HG03442 (cell line): ENCODE data around the gene IL1R2.

Source experiments
- ATAC-seq: cut with Tn5 transposase; IDR thresholded peaks from one replicate; pipeline ENCODE4 v1.9.1; 2021; ENCODE audit warnings: mild to moderate bottlenecking, moderate library complexity; ENCODE audit not compliant: unreplicated experiment

The IL1R2 gene

DNA sequence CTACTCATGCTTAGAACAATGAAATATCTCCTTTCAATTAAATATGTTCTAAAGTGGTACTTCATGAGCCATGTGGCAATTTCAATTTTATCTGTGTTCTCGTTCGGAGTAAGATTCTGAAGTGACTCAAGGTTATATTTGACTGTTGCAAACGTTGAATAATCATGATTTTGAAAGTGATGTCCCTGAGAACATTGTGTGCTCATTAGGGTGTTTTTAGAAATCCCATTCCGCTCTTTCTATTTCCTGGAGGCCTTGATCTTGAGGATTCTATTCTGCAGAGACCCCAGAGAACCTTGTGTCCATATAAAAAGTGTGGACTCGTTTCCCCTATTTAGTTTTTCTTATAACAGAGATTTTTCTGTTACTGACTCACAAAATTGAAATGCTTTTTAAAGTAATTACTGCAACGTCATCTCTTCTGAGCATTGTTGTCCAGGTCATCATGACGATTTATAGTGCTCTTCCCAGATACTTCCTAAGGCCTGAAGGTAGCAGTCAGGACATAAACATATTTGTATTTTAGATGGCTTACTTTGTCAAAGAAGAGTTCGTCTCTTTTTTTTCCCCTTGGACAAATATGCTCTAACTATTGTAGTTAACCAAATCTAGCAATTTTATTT is 27.2 kb downstream of the IL1R2 start:
- no peak for ATAC-seq

DNA sequence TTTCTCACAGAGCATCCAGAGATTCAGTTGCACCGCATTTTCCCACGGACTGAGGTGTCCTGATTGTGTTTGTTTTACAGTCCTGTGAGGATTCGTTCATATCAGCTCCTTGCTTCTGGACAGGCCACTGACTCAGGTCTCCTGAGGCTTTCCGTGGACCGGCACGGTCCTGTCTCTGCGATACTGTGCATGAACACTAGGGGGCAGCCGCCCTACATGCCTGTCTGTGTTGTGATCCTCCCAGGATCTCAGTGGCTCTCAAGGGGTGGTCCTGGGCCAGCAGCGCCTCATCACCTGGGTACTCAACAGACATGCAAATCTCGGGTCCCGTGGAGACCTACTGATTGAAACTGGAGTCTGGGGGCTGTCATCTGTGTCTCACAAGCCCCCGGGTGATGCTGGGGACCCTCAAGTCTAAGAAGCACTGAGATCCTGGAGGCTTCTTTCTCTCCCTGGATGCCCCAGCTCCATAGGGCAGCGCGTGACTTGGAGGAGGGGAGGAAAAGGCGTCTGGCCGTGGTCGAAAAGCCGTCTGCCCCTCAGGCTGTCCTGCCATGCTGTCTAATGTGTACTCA is 28.9 kb downstream of the IL1R2 start:
- ATAC-seq, result peak; percentile 64

DNA sequence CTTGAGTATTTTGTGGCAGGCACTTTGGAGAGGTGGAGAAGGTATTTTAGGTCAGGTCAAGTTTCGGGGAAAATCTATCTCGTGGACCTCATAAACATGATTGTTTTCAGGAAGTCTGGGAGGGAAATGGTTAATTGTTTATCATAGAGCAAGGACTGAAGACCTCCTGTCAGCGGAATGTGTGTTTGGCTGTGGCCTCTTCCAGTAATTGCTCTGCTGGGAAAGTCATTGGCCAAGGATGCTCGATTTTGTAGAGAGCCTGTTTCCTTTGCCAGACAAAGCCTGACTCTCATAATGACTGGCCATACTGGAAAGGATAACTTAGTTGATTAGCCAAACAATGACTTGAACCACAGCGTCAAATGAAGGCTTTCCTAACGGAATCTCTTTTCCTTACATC is 30.0 kb downstream of the IL1R2 start:
- no peak for ATAC-seq

DNA sequence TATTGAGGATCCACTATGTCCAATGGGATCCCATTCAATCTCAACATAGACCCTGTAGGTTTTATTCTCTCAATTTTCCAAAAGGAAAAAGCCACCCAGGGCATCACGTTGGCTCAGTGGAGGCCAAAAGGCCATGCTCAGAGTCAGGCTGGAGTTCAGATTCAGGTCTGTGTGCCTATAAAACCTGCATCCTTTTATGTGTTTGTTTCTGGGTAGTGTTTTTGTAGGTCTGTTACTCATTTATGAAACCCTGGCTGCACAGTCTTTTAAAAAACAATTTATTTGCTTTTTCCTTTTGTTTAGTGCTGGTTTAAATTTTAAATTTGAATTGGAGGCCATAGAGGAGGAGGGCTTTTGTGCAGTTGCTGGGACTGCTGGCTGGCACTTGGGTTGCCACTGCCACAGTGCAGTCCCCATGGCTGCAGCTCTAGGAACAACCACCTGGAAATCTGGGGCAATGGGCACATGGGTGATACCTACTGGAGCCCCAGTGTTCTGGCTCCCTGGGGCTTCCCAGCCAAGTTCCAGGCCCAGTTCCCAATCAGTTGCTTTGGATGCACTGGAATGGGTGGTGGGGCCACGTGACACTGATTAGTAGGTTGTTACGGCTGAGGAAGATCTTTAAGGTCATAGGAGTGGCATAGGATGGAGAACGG is 31.3 kb downstream of the IL1R2 start:
- no peak for ATAC-seq

DNA sequence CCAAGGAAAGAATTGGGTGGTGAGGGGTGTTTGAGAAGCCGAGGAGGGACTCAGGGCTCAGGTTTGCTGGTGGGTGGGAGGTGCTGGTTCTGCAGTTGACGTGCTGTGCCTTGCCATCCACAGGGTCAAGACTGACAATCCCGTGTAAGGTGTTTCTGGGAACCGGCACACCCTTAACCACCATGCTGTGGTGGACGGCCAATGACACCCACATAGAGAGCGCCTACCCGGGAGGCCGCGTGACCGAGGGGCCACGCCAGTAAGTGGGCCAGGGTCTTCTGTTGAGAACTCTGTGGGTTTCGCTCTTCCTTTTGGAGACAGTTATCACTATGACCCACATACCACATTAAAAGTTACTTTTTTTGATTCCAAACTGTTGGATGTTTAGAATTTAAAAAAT is 32.6 kb downstream of the IL1R2 start:
- ATAC-seq, result no peak

DNA sequence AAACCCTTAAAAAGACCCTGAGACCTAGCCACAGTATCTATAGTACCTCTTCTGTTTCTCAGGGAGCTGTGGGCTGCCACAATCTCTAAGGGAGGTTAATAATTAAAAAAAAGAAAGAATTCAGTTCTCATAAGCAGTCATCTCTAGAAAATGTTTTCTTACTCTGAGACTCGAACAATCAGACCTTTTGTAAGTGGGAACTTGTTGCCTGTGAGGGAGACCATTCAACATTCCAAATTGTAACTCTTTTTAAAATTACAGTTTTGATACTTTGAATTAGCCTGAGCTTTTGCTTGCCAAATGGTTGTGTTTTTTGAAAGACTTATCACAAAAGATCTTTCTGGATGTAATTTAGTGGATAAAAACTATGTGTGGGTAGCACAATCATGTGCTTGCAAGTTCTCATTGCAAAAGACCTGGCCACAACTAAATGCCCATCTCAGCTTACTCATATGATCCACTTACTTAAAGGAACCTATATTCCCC is 33.3 kb downstream of the IL1R2 start:
- ATAC-seq, result peak; percentile 48

DNA sequence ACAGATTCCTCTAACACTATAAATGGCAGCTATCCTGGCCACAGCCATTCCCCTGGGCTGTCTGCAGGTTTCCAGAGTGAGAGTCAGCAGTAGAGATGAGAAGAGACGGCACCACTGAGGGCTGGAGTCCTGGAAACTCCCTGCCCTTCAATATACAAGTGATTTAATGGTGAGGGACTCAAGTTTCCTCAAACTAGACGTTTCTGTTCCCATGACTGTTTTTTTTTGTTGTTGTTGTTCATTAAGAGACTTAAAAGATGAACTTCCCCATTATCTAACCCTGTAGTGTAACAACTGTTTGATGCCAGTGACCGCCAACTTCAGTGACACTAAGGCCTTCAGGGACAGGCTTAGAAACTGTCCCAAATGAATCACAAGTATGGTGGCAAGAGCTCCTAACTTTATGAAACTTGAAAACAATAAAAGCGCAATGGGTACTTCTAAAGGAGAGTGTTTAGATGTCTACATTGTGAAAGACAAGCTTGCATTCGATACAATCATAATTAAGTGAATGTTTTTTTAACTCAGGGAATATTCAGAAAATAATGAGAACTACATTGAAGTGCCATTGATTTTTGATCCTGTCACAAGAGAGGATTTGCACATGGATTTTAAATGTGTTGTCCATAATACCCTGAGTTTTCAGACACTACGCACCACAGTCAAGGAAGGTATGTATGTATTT is 34.0 kb downstream of the IL1R2 start:
- ATAC-seq, result peak; percentile 52

DNA sequence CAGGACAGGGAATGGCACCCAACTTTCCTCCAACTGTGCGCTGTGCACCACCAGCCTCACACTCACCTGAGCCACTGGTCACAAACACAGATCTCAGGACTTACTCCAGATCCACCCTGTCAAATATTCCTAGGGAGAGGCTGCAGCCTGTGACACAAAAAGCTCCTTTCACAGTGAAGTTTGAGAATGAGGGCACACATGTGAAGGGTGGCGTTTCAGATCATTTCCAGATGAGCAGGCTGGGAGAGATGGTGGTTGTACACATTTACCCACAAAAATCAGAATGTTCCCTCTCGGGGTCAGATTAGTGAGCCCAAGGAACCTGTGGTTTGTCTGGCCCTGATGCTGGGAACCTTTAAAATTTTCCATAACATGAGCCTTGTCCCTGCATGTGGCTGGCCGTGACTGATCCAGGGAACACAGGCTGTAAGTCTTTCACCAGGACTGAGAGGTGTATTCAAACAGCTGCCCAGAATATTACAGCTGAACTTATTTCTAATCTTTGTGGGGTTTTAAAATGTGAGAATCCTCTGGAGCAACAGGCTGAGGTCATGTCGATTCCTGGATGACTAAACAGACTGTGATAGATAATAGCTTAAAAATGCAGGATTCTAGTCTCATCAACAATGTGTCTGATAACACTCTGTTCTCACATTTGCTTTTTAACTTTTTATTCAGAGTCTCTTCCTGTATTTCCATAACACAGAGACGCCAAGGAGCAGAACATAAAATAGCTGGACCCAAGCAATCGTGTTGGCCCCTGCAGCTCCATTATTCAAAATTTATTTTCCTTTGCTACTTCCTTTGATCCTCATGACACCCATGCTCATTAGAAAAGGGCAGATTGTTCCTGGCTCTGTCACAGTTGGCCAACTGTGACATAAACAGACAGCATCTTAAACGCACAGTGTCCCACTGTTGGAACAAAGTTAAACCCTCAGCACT is 35.5 kb downstream of the IL1R2 start:
- ATAC-seq, result no peak

DNA sequence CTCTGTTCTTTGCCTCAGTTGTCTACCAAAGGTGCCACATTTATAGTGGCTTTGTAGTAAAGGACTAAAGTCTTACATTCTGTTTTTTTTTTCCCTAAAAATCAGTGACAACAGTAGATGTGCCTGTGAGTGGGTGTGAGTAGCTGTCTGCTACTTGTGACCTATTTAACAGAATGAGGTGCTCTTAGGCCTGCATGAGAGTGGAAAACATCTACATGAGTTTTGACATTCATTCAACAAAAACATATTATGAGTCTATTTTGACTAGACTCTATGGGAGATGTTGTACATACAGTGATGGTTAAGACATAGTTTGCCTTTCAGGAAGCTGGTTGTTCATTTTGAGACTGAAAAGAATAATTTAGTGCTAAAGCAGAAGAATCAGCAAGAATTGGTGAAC is 36.7 kb downstream of the IL1R2 start:
- ATAC-seq, result no peak

DNA sequence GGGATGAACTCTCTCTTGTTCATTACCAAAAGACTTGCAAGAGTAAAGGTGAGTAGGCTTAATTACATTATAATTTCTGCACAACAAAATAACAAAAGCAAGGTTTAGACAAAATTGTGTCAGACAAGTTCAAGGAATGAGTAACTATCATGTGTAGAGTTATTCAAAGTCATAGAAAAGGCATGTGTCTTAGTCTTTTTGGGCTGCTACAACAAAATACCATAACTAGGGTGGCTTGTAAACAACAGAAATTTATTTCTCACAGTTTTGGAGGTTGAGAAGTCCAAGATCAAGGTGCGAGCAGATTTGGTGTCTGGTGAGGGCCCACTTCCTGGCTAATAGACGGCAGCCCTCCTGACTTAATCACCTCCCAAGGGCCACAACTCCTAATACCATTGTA is 37.6 kb downstream of the IL1R2 start:
- ATAC-seq, result no peak

DNA sequence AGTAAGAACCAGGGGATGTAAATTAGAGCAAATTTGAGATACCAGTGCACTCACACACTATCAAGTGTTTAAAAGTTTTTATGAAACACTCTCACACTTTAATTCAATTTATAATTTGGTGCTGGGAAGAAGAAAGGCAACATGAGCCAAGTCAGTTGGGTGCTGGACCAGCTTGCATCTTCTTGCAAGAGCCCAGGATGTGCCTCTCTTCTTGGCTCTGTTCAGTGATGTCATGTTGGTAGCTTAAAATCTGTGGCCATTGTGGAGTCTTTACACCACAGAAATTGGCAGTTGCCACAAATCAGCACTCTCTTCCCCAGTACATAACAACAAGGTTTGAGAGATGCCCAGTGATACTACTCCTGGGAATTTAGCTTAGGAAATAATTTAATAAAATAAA is 38.2 kb downstream of the IL1R2 start:
- ATAC-seq, result no peak

DNA sequence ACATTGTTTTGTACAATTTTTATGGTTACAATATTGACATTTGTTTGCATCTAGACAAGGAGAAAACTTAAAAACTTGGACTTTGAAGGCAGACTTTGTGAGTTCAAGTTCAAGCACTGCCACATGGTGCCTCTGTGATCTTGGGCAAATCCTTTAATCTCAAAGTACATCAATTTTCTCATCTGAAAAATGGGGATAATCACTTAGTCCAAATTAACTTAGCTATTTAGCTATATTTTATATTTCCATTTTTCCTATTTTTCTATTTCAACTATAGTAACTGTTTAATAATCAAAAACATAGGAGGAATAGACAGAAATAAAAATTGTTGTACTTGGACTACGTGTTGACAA is 38.7 kb downstream of the IL1R2 start:
- no peak for ATAC-seq

DNA sequence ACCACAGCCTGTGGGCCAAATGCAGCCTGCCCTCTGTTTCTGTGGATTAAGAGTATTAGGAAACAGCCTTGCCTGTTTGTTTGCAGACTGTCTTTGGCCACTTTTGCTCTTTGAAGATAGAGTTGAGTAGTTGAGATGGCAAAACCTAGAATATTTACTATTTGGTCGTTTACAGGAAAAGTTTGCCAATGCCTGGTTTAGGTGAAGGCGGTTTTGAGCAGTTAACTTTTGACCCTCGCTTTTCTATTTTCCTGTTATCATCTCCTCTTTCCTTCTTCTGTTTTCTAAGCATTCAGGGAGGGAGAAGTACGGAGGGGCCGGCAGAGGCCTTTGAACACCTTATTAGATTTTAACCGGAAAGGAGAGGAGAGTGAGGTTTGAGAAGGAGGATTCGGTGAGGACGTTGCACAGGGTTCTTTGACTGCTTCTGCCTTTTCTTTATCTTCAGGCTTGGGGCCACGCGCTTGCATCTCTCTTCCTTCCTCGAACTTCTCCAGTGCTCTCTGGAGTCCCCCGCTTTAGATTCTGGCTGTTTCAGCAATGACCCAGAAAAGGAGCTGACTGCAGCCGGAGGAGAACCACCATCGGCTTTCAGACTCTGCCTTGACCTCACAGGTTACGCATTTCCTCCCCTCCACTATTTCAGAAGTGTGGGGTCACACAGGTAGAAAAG is 39.2 kb downstream of the IL1R2 start:
- no peak for ATAC-seq

DNA sequence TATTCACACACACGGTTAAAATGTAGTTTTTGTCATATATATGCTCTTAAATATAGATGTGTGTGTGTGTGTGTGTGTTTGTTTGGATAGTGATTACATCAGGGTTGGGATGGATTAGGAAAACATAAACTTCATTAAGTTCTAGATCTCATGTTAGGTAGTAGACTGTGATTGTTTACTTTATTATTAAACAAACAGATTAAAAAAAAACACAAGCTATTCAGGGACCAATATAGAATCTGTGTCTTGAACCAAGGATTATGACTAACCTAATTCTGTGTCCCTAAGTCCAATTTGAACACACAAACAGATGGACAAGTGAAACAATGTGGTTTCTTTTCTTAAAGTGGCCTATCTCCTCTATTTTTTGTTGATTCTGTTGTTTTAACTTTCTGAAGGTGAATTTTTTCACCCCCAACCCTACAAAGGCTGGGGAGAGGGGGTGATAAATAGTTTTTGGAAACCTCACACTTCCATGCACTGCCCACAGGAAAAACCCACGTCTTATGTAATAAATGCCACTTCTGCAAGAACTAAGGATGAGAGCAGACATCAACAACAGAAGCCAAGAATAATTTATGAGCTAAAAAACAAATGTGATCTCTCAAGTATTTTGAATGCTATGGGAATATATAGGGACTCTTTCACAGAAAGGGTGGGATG is 40.7 kb downstream of the IL1R2 start:
- no peak for ATAC-seq

DNA sequence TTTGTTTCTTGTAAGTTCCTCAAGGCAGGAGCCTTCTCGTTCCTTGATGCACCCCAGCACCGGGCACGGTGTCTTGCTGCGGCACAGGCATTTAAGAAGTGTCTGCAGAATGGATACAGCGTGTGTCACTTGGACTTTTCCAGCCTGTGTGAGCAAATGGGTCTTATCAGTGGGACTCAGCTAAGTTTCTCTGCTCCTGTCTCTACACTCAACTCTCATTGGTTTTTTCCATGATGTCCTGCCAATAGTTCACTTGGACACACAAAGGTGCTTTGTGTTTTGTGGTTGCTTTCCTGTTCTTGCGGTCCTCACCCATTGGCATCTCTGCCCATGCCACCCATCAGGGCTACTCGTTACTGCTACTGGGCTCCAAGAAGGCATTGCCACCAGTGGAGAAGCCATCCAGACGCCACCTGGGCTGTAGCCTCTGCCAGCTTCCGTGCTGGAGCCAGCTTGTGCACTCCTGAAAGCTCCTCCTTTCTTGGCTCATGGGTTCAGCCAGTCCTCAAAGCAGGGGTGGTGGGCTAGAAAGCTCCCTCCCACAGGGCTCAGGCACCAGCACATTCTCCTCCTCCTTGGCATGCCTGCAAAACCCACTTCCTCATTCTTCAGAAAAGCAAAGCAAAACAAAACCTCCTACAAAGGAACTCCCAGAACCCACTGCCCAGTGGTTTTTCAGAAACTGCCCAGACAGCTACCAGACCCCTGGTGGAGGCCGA is 41.4 kb downstream of the IL1R2 start:
- ATAC-seq, result peak; percentile 76

DNA sequence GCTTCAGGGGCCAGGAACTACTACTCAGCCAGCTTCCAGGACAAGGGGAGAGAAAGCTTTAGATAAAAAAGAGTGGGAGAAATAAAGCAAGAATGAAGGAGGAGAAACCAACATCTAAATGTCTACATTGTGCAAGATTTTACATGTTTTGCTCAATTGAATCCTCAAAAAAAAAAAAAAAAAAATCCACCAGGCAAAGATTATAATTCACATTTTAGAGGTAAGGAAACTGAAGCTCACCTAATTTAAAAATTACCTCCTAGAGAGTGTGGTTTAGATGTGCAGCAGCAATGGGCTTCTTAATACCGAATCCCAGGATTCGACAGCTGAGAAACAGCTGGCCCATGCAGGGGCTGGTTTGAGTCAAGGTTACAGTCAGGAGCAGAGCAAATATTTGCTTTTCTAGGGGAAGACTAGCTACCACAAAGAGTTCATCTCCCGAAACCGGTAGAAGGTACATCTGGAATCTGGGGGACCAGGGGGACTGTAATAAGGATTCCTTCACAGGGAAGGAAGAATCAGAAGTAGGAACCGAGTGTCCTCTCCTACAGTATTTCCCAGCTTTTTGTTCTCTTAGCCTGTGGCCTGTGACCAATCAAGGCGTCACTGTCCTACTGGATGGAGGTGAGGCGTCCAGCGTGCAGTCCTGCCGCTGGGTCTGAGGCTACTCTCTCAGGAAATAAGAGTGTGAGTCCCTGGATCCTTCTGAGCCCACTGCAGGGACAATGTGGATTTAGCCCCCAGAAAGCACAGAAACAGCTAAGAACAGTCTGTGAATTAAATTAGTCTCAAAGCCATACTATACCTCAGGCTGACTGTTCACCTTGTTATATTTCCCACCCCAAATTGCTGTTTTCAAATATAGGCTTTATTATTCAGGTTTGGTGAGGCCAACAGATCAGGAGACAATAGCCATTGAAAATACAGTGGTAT is 42.3 kb downstream of the IL1R2 start:
- ATAC-seq, result no peak

DNA sequence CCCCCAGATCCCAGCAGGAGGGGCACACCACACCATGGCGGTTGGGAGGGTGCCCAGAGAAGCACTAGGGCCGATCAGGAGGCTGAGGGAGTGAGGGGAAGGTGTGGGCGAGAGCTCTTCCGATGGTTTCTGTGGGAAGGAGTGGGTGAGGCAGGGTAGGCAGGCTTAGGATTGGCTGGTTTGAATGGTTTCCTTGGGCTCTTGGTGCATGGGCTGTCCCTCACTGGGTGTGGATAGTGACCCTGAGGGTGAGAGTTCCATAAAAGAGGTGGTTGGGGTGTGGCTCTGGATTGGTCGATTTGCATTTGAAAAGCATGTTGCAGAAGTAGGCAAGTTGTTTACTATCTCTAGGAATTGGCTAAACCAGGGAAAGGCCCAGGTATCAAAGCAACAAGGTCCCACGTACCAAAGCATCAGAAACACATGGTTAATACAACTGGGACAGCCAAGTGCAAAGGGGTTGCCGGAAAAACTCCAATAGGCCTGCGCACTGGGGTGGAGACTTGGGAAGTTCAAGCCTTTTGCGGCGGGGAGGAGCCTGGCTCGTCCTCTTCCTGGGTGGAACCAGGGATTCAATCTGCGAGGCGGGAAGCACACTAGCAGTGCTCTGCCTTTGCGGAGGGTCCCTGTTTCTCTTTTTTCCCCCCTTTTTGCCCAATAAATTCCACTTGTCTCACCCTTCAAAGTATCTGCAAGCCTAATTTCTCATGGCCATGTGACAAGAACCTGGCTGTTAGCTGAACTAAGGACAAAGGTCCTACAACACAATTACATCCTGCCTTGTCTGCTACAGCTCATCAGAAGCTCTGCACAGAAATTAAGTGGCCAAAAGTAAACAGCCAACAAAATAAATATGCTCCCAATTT is 43.2 kb downstream of the IL1R2 start:
- no peak for ATAC-seq
